G401.6 (cell line): Measurements from ENCODE around the gene MAPT.
A peak's percentile ranks its signal among the peaks of the same experiment; 100 is the strongest.

ENCODE experiments used
- FAIRE-seq: peaks from 2 replicates; lab custom pipeline; 2012; peaks lifted over from hg19 to GRCh38; lab: Jason Lieb, UNC

MAPT gene

GRCh38 chr17:45894022-45894784, at the start of gene MAPT:
Gene MAPT, plus strand, starts transcription at chr17:45894554. Its CDS starts 67,784 bp downstream, at chr17:45962338.
- no peak for FAIRE-seq

GRCh38 chr17:45844695-45845375, 49.5 kb upstream of the MAPT start, which contains the start of gene SPPL2C:
Gene SPPL2C, plus strand, starts transcription at chr17:45844881. Its CDS starts 26 bp downstream, at chr17:45844907.
- no peak for FAIRE-seq

- FAIRE-seq: no peak
These were observed 48.8 kb upstream of the MAPT start for GRCh38 chr17:45845376-45846185.

- no peak for FAIRE-seq
These were observed 48.1 kb upstream of the MAPT start for GRCh38 chr17:45846223-45846622.

GRCh38 chr17:45846646-45847045, 47.7 kb upstream of the MAPT start:
- no peak for FAIRE-seq

GRCh38 chr17:45847101-45847500, 47.3 kb upstream of the MAPT start:
- no peak for FAIRE-seq

- no peak for FAIRE-seq
These were observed 46.6 kb upstream of the MAPT start for GRCh38 chr17:45847747-45848146.

GRCh38 chr17:45848405-45848804, 45.9 kb upstream of the MAPT start:
- no peak for FAIRE-seq

- FAIRE-seq: no peak
These were observed 45.4 kb upstream of the MAPT start for GRCh38 chr17:45848868-45849535.

- FAIRE-seq: no peak
These were observed 44.8 kb upstream of the MAPT start for GRCh38 chr17:45849536-45849990.

GRCh38 chr17:45850011-45850410, 44.3 kb upstream of the MAPT start:
- no peak for FAIRE-seq

GRCh38 chr17:45850468-45850867, 43.9 kb upstream of the MAPT start:
- no peak for FAIRE-seq

- no peak for FAIRE-seq
These were observed 43.3 kb upstream of the MAPT start for GRCh38 chr17:45851022-45851421.

- no peak for FAIRE-seq
These were observed 42.9 kb upstream of the MAPT start for GRCh38 chr17:45851464-45851863.

GRCh38 chr17:45851873-45852272, 42.5 kb upstream of the MAPT start:
- no peak for FAIRE-seq

- FAIRE-seq: peak; percentile 66
These were observed 41.6 kb upstream of the MAPT start for GRCh38 chr17:45852535-45853297.

GRCh38 chr17:45854209-45854608, 40.1 kb upstream of the MAPT start:
- no peak for FAIRE-seq

GRCh38 chr17:45855691-45856336, 38.5 kb upstream of the MAPT start:
- FAIRE-seq: no peak

- no peak for FAIRE-seq
These were observed 36.2 kb upstream of the MAPT start for GRCh38 chr17:45857977-45858708.

- FAIRE-seq: no peak
These were observed 33.2 kb upstream of the MAPT start for GRCh38 chr17:45861165-45861564.
